K562 (cell line): Measurements from ENCODE around the gene CYB561A3. TPM values are rescaled to one million over a fixed set of nuclear protein-coding genes. Genes with fewer than 3 reads are reported as not detected.
A peak's percentile ranks its signal among the peaks of the same experiment; 100 is the strongest.

ENCODE experiments used
- ATAC-seq: fragments of 200-7000 bp; cut with Tn5 transposase; 3 replicates; pipeline ENCODE4 v1.9.1; 2020; ENCODE audit warnings: moderate library complexity
- BruUV-seq: library from RNA; stranded (reverse); fragments of 400-500 nt; replicated peaks from 2 replicates; lab custom pipeline; 2021; lab: Mats Ljungman, UMichigan
- CTCF ChIA-PET: fragments of 300-600 bp; formaldehyde crosslinking; extraction: SDS; loops from one replicate; lab custom pipeline; 2021; ENCODE audit warnings: low intra/inter-chr PET ratio; lab: Yijun Ruan, JAX
- POLR2A ChIA-PET: fragments of 300-600, 350-650 bp; sonication (Branson Sonifier 250); formaldehyde crosslinking; extraction: SDS; loops from one replicate; lab custom pipeline; 2021; ENCODE audit warnings: antibody characterized with exemption, inconsistent platforms; lab: Yijun Ruan, JAX
- DNase-seq, 4 experiments: peaks; one replicate each; pipeline versions ENCODE4 v3.0.0 to v3.0.0-alpha.2; 2011 to 2018; ENCODE audit warnings: low spot score in 3 of 4, mixed read lengths in 3 of 4; ENCODE audit errors: extremely low read depth in 1 of 4
- FAIRE-seq: peaks from 2 replicates; lab custom pipeline; 2011; peaks lifted over from hg19 to GRCh38; lab: Jason Lieb, UNC
- H2AFZ ChIP-seq: 2 replicates; pipeline ENCODE4 v1.6.0; 2011; ENCODE audit warnings: low read depth, low read length, control low read depth, inconsistent platforms
- H3K27ac ChIP-seq: fragments of 200-600 bp; 3 replicates; pipeline ENCODE4 v1.8.0; 2011; ENCODE audit warnings: low read depth, mild to moderate bottlenecking, control low read depth, inconsistent platforms, low read length, moderate library complexity, mixed read lengths; ENCODE audit errors: extremely low read depth
- H3K27me3 ChIP-seq, 2 experiments: fragments of 300-600 bp in 1 of 2; 2 replicates in 1 of 2; 3 replicates in 1 of 2; pipeline versions ENCODE4 v1.6.0 to v1.8.0; 2011; ENCODE audit warnings: inconsistent platforms in 2 of 2, low read length in 2 of 2, mild to moderate bottlenecking in 1 of 2, mixed read lengths in 1 of 2, moderate library complexity in 1 of 2; ENCODE audit not compliant: control insufficient read depth in 2 of 2, insufficient read depth in 2 of 2
- H3K36me3 ChIP-seq: fragments of 300-600 bp; 3 replicates; pipeline ENCODE4 v1.8.0; 2011; ENCODE audit warnings: mild to moderate bottlenecking, low read length, inconsistent platforms; ENCODE audit not compliant: control insufficient read depth, insufficient read depth
- H3K4me1 ChIP-seq, 2 experiments: fragments of 200-600 bp in 1 of 2; replicated peaks in 1 of 2; 2 replicates in 1 of 2; 3 replicates in 1 of 2; pipeline versions ENCODE4 v1.5.1 to v1.8.0; 2011; ENCODE audit warnings: inconsistent platforms in 2 of 2, low read length in 2 of 2, mild to moderate bottlenecking in 1 of 2, mixed read lengths in 1 of 2, moderate library complexity in 1 of 2; ENCODE audit not compliant: control insufficient read depth in 2 of 2, insufficient read depth in 2 of 2
- H3K4me2 ChIP-seq: 2 replicates; pipeline ENCODE4 v1.6.1; 2011; ENCODE audit warnings: low read length, control low read depth, inconsistent platforms, mixed read lengths; ENCODE audit not compliant: insufficient read depth
- H3K4me3 ChIP-seq: fragments of 200-600 bp; sonication (generic), shearing (Covaris generic); 2 replicates; pipeline ENCODE4 v1.5.1; 2016; ENCODE audit warnings: control low read depth, inconsistent platforms
- H3K79me2 ChIP-seq: fragments of 200-600 bp; 3 replicates; pipeline ENCODE4 v1.8.0; 2011; ENCODE audit warnings: low read length, inconsistent platforms; ENCODE audit not compliant: control insufficient read depth, insufficient read depth
- H3K9ac ChIP-seq, 2 experiments: 2 replicates each; pipeline versions ENCODE4 v1.6.0 to v1.6.1; 2011; ENCODE audit warnings: low read depth in 2 of 2, low read length in 2 of 2, control low read depth in 1 of 2, inconsistent platforms in 1 of 2, mild to moderate bottlenecking in 1 of 2, mixed read lengths in 1 of 2; ENCODE audit not compliant: insufficient read depth in 1 of 2
- H3K9me1 ChIP-seq: one replicate; pipeline ENCODE4 v1.6.0; 2011; ENCODE audit warnings: inconsistent platforms, mild to moderate bottlenecking, low read length, moderate library complexity; ENCODE audit not compliant: control insufficient read depth, insufficient read depth
- H3K9me3 ChIP-seq: replicated peaks from 2 replicates; pipeline ENCODE4 v1.5.1; 2011; ENCODE audit warnings: low read depth, low read length, inconsistent platforms; ENCODE audit not compliant: control insufficient read depth, insufficient read depth
- H4K20me1 ChIP-seq: replicated peaks from 2 replicates; pipeline ENCODE4 v1.6.1; 2011; ENCODE audit warnings: low read length, inconsistent platforms, mixed read lengths; ENCODE audit not compliant: control insufficient read depth, insufficient read depth
- ATF7 ChIP-seq: fragments of 450-650 bp; IDR thresholded peaks from 2 replicates; pipeline ENCODE4 v1.7.1; 2014; ENCODE audit warnings: mild to moderate bottlenecking, moderate library complexity
- CCNT2 ChIP-seq: IDR thresholded peaks from 2 replicates; pipeline ENCODE4 v1.6.1; 2011; ENCODE audit warnings: borderline replicate concordance, low read depth, mild to moderate bottlenecking, moderate library complexity, mixed read lengths, low read length; ENCODE audit not compliant: insufficient read length; ENCODE audit errors: extremely low read depth
- ETV1 ChIP-seq: fragments of 450-650 bp; conservative IDR thresholded peaks from 2 replicates; pipeline ENCODE4 v1.6.1; 2016; ENCODE audit warnings: missing genetic modification characterization, control low read depth, low read depth, missing compliant biosample characterization
- FOSL1 ChIP-seq: fragments of 200-800 bp; sonication (Bioruptor generic); conservative IDR thresholded peaks from 2 replicates; pipeline ENCODE4 v1.6.1; 2016; ENCODE audit warnings: missing genetic modification characterization, missing compliant biosample characterization
- FUS ChIP-seq: fragments of 200-400 bp; formaldehyde crosslinking; optimal IDR thresholded peaks from 2 replicates; pipeline ENCODE3; 2017; ENCODE audit warnings: low read depth, low read length
- HNRNPH1 ChIP-seq: fragments of 200-400 bp; formaldehyde crosslinking; optimal IDR thresholded peaks from 2 replicates; pipeline ENCODE3; 2017; ENCODE audit warnings: low read depth, mild to moderate bottlenecking, low read length, moderate library complexity
- KDM1A ChIP-seq, 2 experiments: fragments of 450-650 bp; IDR thresholded peaks; 2 replicates each; pipeline ENCODE4 v1.6.1; 2016; ENCODE audit warnings: mild to moderate bottlenecking in 2 of 2
- MCM2 ChIP-seq: fragments of 450-650 bp; IDR thresholded peaks from 2 replicates; pipeline ENCODE4 v1.6.1; 2017; ENCODE audit warnings: low read depth, mild to moderate bottlenecking
- NR4A1 ChIP-seq, 2 experiments: fragments of 250-450 bp in 1 of 2; fragments of 450-650 bp in 1 of 2; sonication (Bioruptor Pico) in 1 of 2; IDR thresholded peaks; 2 replicates each; pipeline versions ENCODE4 v1.4.0 to v1.6.1; 2016 to 2020; ENCODE audit warnings: mild to moderate bottlenecking in 2 of 2, missing compliant biosample characterization in 1 of 2, missing genetic modification characterization in 1 of 2, moderate library complexity in 1 of 2
- PHTF2 ChIP-seq: fragments of 250-450 bp; sonication (Bioruptor Pico); IDR thresholded peaks from 2 replicates; pipeline ENCODE4 v1.5.0; 2021; ENCODE audit warnings: mild to moderate bottlenecking
- POU5F1 ChIP-seq: fragments of 150-350 bp; IDR thresholded peaks from 2 replicates; pipeline ENCODE4 v1.6.1; 2014; ENCODE audit warnings: borderline replicate concordance, low read length, low read depth, mild to moderate bottlenecking; ENCODE audit not compliant: partially characterized antibody
- RNF2 ChIP-seq: sonication (generic); IDR thresholded peaks from 2 replicates; pipeline ENCODE4 v1.6.1; 2016
- RUNX1 ChIP-seq: sonication (generic); IDR thresholded peaks from 2 replicates; pipeline ENCODE4 v1.6.1; 2016; ENCODE audit warnings: antibody characterized with exemption, low read depth
- ZNF444 ChIP-seq: fragments of 250-450 bp; sonication (Bioruptor Pico); IDR thresholded peaks from 2 replicates; pipeline ENCODE4 v1.4.0; 2020; ENCODE audit warnings: mild to moderate bottlenecking, moderate library complexity
- ZNF778 ChIP-seq: fragments of 450-650 bp; formaldehyde crosslinking; IDR thresholded peaks from 2 replicates; pipeline ENCODE4 v1.4.0; 2020; ENCODE audit warnings: mild to moderate bottlenecking, moderate library complexity
- WGBS: fragments of 100-300 bp; shearing (Covaris generic); methylation state at CpG from one replicate; pipeline ENCODE4 v1.1.6; 2016; ENCODE audit warnings: low coverage, mixed read lengths; ENCODE audit not compliant: insufficient coverage; ENCODE audit errors: missing lambda C conversion rate; 5-methylcytosine and 5-hydroxymethylcytosine counted together
- in situ Hi-C: fragments of 300-500 bp; cut with MboI; formaldehyde crosslinking; loops from 4 replicates; pipeline ENCODE4 v1.15.0; 2018; ENCODE audit warnings: inconsistent platforms, mixed read lengths
- intact Hi-C: fragments of 100-400 bp; cut with micrococcal nuclease; formaldehyde crosslinking; loops from 2 replicates; pipeline ENCODE4 v1.14.2; 2022
- polyA plus RNA-seq, 8 experiments: library from polyadenylated mRNA; depleted of rRNA in 4 of 8; stranded (reverse) in 5 of 8; unstranded in 3 of 8; fragments of >200 nt; fragmentation: Nextera tagmentation in 2 of 8; fragmentation: Illumina TruSeq in 1 of 8; extraction: Ambion mirVana in 2 of 8; extraction: Trizol in 1 of 8; gene quantifications; 2 replicates each; pipeline versions ENCODE4 v1.2.1 to v1.2.3, GENCODE V29; 2011 to 2014; ENCODE audit warnings: inconsistent platforms in 1 of 8, missing spikeins in 1 of 8
- total RNA-seq, 7 experiments: library from RNA; depleted of rRNA in 6 of 7; stranded (reverse); fragments of >200 nt in 6 of 7; fragmentation: Illumina TruSeq in 2 of 7; extraction: Trizol in 2 of 7; gene quantifications; 2 replicates each; pipeline versions ENCODE4 v1.2.1 to v1.2.3, GENCODE V29; 2011 to 2021; ENCODE audit warnings: low replicate concordance in 1 of 7
- TF ChIP-seq, protein P1 (sequence below): fragments of 450-650 bp; IDR thresholded peaks from 2 replicates; pipeline ENCODE4 v1.6.1; 2017; ENCODE audit warnings: antibody characterized with exemption
- TF ChIP-seq, protein P2 (sequence below): conservative IDR thresholded peaks from 2 replicates; pipeline ENCODE4 v1.6.1; 2011; ENCODE audit warnings: low read depth, mild to moderate bottlenecking, low read length; ENCODE audit not compliant: control insufficient read depth

CYB561A3 gene
- total and polyA plus RNA-seq, 9 of the 15 experiments (the other 6 are each of a cell fraction or from before 2014, with no cell fraction given) = 29.2 to 78.9 (median 37.9) TPM

DNA sequence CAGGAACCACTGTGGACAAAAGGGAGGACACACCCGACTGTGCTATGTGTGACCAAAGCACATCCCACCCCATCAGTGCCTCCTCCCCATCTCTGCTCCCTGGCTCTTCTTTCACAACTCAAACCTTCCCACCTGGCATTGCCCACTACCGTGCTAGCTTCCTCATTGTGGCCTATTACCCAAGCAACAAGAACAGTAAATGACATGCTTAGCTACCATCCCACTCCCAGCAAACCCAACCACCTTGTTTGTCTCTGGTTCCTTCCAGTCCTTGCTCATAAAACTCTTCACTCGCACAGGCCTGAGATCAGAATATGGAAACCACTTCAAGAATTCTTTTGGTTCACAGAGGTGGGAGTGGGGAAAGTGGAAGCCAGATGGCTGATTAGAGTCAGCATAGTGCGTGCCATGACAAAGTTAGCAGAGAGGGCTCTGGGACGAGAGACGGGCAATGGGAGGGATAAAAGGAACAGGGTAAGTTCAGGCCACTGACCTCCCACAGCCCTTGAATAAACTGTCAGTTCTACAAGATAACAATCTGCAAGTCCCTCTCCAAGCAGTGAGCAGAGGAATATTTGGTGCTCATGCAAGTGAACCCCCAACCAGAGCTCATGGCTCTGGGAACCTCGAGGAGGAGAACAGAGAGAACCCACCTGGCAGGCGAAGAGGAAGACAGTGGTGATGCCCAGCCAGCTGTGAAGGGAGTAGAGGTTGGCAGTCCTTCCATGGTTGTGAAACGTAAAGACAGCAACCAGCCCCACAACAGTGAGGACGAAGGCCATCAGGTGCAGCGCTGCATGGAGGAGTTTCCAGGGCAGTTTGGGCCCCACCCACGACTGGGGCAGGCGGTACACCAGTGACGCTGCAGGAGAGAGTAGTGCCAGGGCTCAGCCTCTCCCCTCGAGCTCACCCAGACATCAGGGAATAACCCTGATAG, 8.3 kb downstream of the CYB561A3 start:
- no peaks in the 10 kb centered on the region for H3K9me3 ChIP-seq
- ChIA-PET CTCF (no interaction called here), POLR2A (interaction anchor here (0.6 to 2.5 kb wide), 7 partner anchors 10 to 1160 kb away, joined by 3 to 8 read pairs (median 3); no protein-coding TSS in a partner anchor)
- 39% methylated on average over 15 of the region's 15 CpGs for WGBS
- DNase-seq = no peak
- in situ Hi-C loops = no loop called here
- peaks cover 26 to 28% of the 10 kb centered on the region in 2 experiments for H3K4me1 ChIP-seq
- no peaks in the 10 kb centered on the region; the same call in 2 of the 3 replicates for H3K79me2 ChIP-seq
- peak; percentile 65 for ATAC-seq
- H3K4me3 ChIP-seq = no peak overlapping the region
- H3K9ac ChIP-seq = peak overlapping the region in 1 of 2 experiments; percentile 89; a peak in 2 of 4 replicates
- H3K36me3 ChIP-seq = peaks cover 62% of the 10 kb centered on the region; the same call in 2 of the 3 replicates
- no peaks in the 10 kb centered on the region for H3K27me3 ChIP-seq
- peak; percentile 55 for FAIRE-seq
- H4K20me1 ChIP-seq = no peaks in the 10 kb centered on the region
- peak overlapping the region; percentile 3; the same call in 1 of the 2 replicates for H2AFZ ChIP-seq
- BruUV-seq = no TSS peak
- peak overlapping the region; percentile 41 for H3K27ac ChIP-seq
- intact Hi-C loops = no loop called here
- peak overlapping the region; percentile 35; the same call in 1 of the 2 replicates for H3K4me2 ChIP-seq
- peaks cover 3% of the 10 kb centered on the region for H3K9me1 ChIP-seq
- TF ChIP-seq CCNT2 (no peak), ETV1 (tag) (no peak), POU5F1 (no peak), FUS (no peak), ATF7 (peak; percentile 28; the same call in 1 of the 2 replicates), KDM1A (IDR thresholded peaks at IDR 0.05) (no peak), PHTF2 (CRISPR knock-in tag) (no peak), HNRNPH1 (no peak), NR4A1 (CRISPR knock-in tag; IDR thresholded peaks at IDR 0.05) (no peak), NR4A1 (tag; IDR thresholded peaks at IDR 0.05) (no peak), FOSL1 (no peak), ZNF778 (no peak), ZNF444 (CRISPR knock-in tag) (no peak), MCM2 (no peak), RUNX1 (no peak), RNF2 (peak; percentile 35; the same call in 1 of the 2 replicates)
- TF ChIP-seq, protein P1, sequence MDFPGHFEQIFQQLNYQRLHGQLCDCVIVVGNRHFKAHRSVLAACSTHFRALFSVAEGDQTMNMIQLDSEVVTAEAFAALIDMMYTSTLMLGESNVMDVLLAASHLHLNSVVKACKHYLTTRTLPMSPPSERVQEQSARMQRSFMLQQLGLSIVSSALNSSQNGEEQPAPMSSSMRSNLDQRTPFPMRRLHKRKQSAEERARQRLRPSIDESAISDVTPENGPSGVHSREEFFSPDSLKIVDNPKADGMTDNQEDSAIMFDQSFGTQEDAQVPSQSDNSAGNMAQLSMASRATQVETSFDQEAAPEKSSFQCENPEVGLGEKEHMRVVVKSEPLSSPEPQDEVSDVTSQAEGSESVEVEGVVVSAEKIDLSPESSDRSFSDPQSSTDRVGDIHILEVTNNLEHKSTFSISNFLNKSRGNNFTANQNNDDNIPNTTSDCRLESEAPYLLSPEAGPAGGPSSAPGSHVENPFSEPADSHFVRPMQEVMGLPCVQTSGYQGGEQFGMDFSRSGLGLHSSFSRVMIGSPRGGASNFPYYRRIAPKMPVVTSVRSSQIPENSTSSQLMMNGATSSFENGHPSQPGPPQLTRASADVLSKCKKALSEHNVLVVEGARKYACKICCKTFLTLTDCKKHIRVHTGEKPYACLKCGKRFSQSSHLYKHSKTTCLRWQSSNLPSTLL = no peak
- TF ChIP-seq, protein P2, sequence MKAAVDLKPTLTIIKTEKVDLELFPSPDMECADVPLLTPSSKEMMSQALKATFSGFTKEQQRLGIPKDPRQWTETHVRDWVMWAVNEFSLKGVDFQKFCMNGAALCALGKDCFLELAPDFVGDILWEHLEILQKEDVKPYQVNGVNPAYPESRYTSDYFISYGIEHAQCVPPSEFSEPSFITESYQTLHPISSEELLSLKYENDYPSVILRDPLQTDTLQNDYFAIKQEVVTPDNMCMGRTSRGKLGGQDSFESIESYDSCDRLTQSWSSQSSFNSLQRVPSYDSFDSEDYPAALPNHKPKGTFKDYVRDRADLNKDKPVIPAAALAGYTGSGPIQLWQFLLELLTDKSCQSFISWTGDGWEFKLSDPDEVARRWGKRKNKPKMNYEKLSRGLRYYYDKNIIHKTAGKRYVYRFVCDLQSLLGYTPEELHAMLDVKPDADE = no peak
